ENCODE measurements around the gene EIF3M. TPM values are rescaled to one million over a fixed set of nuclear protein-coding genes. Genes with fewer than 3 reads are reported as not detected.

The EIF3M gene
- total RNA-seq, 4 donors from 2014 or later = 319 to 534 (median 455) TPM

DNA sequence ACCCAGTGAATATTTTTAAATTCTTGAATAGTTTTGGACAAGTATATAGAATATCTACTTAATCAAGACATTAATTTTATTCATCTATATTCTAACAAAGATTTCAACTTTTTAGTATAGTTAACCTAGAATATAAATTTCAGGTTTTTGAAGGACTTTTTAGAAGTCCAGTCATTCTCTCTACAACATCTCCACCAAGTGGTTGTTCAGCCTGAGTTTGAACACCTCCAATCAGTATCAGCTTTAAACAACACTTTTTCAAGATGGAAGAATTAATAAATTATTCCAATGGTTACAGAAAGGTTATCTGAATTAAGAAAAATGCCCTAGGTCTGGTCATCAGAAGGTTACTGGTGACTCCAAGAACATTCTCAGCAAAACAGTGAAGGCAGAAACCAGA is 31.8 kb downstream of the EIF3M start:
- DNase-seq (ENCODE audit: low spot score) (no peak), ATAC-seq (ENCODE audit: low FRiP score) (no peak)
- TF ChIP-seq, protein P1, sequence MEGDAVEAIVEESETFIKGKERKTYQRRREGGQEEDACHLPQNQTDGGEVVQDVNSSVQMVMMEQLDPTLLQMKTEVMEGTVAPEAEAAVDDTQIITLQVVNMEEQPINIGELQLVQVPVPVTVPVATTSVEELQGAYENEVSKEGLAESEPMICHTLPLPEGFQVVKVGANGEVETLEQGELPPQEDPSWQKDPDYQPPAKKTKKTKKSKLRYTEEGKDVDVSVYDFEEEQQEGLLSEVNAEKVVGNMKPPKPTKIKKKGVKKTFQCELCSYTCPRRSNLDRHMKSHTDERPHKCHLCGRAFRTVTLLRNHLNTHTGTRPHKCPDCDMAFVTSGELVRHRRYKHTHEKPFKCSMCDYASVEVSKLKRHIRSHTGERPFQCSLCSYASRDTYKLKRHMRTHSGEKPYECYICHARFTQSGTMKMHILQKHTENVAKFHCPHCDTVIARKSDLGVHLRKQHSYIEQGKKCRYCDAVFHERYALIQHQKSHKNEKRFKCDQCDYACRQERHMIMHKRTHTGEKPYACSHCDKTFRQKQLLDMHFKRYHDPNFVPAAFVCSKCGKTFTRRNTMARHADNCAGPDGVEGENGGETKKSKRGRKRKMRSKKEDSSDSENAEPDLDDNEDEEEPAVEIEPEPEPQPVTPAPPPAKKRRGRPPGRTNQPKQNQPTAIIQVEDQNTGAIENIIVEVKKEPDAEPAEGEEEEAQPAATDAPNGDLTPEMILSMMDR (IDR thresholded peaks at IDR 0.05) = no peak

DNA sequence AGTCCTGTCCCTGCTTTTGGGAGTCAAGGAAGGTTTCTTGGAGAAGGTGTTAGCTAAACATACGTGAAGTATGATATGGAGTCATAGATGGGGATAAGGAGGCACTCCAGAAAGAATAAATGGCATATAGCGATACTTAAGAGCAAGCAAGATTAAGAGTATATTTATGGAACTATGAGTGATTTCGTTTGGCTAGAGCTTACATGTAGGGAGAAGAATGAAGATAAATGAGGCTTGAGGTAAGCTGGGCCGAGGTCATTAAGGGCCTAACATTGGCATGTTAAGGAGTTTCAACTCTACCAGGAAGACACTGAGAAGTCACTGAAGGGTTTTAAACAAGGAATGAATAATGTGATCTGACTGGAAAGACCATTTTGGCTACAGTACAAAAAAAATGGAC is 33.3 kb downstream of the EIF3M start:
- TF ChIP-seq, protein P1 (IDR thresholded peaks at IDR 0.05) = no peak
- ATAC-seq (ENCODE audit: low FRiP score) (no peak), DNase-seq (ENCODE audit: low spot score) (no peak)

- no peak for DNase-seq (ENCODE audit: low spot score)
- ATAC-seq (ENCODE audit: low FRiP score) = no peak
- TF ChIP-seq, protein P1 (IDR thresholded peaks at IDR 0.05) = no peak
Measured at GRCh38 chr11:32630844-32631243, 47.2 kb downstream of the EIF3M start.

DNA sequence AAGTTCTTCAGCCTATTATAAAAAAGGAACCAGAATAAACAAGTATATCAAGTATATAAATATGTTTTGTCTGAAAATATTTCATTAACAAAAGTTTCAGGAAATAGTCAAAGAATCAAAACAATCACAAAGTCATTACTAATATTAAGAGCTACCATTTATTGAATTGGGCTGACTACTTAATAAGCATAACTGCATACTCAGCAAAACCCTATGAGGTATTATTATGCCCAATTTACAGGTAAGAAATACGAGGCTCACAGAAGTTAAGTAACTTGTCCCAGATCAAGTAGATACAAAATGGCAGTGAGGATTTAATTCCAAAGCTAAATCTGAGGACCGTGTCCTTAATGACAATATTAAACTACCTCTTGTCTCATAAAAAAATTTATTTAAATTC is 52.2 kb downstream of the EIF3M start:
- ATAC-seq (ENCODE audit: low FRiP score) (no peak), DNase-seq (ENCODE audit: low spot score) (no peak)
- TF ChIP-seq, protein P1 (IDR thresholded peaks at IDR 0.05) = no peak

DNA sequence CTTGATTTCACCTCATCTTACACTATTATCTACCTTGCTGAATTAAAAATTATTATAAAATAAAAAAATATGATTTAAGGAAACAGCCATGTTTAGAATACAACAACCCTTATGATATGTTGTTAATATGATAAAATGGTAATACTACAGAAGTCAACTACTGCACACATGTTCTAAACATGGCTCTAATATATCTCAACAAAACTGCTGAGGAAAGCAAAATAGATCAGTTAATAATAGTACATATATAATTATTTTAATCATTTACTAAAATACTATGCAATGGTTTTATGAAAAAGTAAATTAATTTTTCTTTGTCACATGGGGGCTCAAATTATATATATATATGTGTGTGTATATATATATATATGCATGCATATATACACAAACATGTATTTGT is 57.7 kb downstream of the EIF3M start:
- DNase-seq (ENCODE audit: low spot score) (no peak), ATAC-seq (ENCODE audit: low FRiP score) (no peak)
- TF ChIP-seq, protein P1 (IDR thresholded peaks at IDR 0.05) = no peak

DNA sequence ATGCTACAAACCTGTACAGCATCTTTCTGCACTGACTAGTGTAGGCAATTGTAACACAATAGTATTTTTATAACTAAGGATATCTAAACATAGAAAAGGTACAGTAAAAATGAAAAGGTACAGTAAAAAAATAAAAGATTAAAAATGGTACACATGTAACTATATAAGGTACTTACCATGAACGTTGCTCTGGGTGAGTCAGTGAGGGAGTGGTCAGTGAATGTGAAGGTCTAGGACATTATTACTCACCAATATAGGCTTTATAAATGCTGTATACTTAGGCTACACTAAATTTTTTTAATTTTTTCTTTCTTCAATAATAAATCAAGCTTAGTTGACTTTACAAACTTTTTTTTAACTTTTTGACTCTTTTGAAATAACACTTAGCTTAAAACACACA is 59.9 kb downstream of the EIF3M start:
- TF ChIP-seq, protein P1 (IDR thresholded peaks at IDR 0.05) = no peak
- ATAC-seq (ENCODE audit: low FRiP score) (no peak), DNase-seq (ENCODE audit: low spot score) (no peak)

Other genes starting within 250 kb of the EIF3M start
- gene WT1, start 148.3 kb upstream of the EIF3M start, total RNA-seq = 10 to 100 TPM in 3 of 4 donors, 1 to 10 TPM in 1; 5.5 to 78.0 (median 44.1) TPM
- not detected for gene CCDC73, start 210.8 kb downstream of the EIF3M start, total RNA-seq
- gene PRRG4, start 246.1 kb downstream of the EIF3M start, total RNA-seq = 1 to 10 TPM; 1.4 to 3.5 (median 2.0) TPM

All from omental fat pad (tissue), 4 donors.